Endothelial cell of umbilical vein (primary cell): ENCODE measurements around the gene OR6C2.

Experiments
- FOS ChIP-seq: IDR thresholded peaks from 2 replicates; pipeline ENCODE4 v1.6.1; 2011; ENCODE audit warnings: mild to moderate bottlenecking, low read length, moderate library complexity, borderline replicate concordance; ENCODE audit not compliant: insufficient read depth
- POLR2A ChIP-seq: IDR thresholded peaks from 2 replicates; pipeline ENCODE4 v1.6.1; 2012; ENCODE audit warnings: low read depth, mild to moderate bottlenecking, control low read depth, low read length
- TF ChIP-seq, protein P1 (sequence below), 2 donors: IDR thresholded peaks; 1 replicate in 1 of 2; 2 replicates in 1 of 2; pipeline ENCODE4 v1.5.1; 2011; ENCODE audit warnings: low read length in 2 of 2, mild to moderate bottlenecking in 2 of 2, moderate library complexity in 2 of 2, control low read depth in 1 of 2, inconsistent platforms in 1 of 2, low read depth in 1 of 2; ENCODE audit not compliant: insufficient read depth in 1 of 2; ENCODE audit errors: extremely low read depth in 1 of 2

DNA sequence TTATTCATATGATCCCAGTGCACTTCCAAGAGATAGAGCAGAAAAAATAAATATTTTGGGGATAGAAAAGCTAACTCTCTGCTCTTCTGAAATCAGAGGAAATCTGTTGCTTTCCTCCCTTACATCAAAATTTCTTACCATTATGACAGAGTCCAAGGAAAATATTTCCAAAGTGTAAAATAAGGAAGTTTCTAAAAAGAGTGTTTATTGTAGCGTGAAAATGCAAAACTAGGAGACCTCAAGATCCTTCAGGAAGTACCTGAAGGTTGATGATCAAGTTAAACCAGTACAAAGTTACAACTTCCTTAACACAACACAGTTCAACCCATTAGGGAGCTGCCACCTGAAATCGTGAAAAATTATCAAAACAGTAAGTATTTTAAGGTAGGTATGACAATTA, at the start of gene OR6C2:
- TF ChIP-seq POLR2A (no peak), FOS (no peak)
- TF ChIP-seq, protein P1, sequence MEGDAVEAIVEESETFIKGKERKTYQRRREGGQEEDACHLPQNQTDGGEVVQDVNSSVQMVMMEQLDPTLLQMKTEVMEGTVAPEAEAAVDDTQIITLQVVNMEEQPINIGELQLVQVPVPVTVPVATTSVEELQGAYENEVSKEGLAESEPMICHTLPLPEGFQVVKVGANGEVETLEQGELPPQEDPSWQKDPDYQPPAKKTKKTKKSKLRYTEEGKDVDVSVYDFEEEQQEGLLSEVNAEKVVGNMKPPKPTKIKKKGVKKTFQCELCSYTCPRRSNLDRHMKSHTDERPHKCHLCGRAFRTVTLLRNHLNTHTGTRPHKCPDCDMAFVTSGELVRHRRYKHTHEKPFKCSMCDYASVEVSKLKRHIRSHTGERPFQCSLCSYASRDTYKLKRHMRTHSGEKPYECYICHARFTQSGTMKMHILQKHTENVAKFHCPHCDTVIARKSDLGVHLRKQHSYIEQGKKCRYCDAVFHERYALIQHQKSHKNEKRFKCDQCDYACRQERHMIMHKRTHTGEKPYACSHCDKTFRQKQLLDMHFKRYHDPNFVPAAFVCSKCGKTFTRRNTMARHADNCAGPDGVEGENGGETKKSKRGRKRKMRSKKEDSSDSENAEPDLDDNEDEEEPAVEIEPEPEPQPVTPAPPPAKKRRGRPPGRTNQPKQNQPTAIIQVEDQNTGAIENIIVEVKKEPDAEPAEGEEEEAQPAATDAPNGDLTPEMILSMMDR (IDR thresholded peaks at IDR 0.05; ENCODE audit: extremely low read depth in 1 of 2, insufficient read depth in 1 of 2, low read depth in 1 of 2, low read length in 2 of 2), result no peak
